GM18508 (cell line): Measurements from ENCODE around the gene ANKH.

Experiments
- ATAC-seq: cut with Tn5 transposase; IDR thresholded peaks from one replicate; pipeline ENCODE4 v1.9.1; 2021; ENCODE audit warnings: moderate number of reproducible peaks; ENCODE audit not compliant: insufficient read depth, unreplicated experiment

ANKH gene

DNA sequence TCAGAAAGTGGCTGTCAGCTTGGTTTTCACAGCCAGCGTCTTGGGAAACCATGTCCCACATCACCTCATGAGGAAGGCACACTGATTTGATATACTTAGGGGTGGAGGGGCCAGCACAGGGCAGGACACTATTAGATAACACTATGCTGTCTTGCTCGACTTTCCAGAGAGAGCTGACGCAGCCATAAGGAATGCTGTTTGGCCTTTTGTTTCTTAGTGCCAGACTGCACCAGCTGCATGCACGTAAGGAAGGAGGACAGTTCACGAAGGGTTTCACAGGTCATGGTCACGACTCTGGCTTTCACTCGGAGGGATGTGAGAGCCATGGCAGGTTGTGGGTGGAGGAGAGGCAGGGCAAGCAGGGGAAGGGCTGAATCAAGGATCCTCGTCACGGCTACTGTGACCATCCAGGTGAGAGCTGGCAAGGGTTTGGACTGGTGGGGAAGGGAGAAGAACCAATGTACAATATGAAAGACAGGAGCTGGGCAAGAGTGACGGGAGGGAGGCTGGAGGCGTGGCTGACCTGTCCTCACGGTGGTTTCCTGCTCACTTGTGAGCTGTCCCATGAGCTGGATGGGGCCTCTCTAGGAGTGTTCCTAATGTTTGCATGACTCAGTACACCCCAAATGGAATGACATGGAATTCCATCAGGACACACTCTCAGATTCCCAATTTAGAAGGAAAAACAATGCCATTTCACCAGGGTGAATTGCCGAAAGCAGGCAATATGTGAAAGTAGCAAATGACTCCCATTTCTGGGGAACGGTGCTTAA, 145.3 kb downstream of the ANKH start:
- ATAC-seq: no peak

DNA sequence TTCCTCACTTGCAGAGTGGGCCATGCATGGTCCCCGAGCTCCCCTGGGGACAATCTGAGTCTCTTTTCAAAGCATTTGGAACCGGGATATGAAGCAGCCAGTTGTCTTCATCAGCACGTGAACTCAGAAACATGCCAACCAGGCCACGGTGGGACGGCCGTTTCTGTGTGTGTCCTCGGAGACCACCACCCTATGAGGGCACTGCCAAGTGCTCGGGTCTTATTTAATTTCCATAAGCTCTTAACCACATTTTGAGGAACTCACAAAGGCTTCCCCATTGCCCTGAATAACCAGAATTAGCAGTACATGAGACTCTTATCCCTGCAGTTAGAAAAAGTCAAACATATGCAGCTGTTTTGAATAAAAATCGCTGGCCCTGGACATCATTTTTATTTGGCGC, 146.9 kb downstream of the ANKH start:
- no peak for ATAC-seq

DNA sequence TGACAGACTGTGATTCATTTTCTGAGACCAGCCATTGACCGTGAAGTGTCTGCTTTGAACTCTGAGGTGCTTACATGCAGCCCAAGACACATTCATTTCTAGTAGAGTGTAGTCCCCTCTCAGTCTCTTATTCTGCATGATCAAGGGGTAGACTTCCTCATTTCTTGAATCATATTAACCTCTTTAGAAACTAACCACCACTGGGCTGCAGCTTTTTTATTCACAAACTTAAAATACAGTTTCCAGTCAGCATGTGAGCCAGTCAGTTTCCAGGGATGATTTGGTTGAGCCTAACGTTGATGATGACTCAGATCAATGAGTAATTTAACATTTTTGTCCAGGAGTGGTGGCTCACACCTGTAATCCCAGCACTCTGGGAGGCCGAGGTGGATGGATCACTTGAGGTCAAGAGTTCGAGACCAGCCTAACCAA, 147.9 kb downstream of the ANKH start:
- ATAC-seq: no peak

DNA sequence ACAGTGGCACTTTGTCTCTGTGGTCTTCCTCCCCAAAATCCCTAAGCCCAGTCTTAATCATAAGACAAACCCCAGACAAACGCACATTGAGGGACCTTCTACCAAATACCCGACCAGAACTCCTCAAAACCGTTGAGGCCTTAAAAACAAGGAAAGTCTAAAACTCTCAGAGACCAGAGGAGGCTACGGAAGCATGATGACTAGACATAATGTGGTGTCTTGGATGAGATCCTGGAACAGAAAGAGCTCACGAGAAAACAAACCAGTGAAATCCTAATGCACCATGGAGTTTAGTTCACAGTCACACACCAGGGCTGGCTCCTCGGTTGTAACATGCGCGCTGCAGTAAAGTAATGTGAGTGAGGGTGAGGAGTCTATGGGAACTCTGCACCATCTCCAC, 148.7 kb downstream of the ANKH start:
- ATAC-seq: no peak

DNA sequence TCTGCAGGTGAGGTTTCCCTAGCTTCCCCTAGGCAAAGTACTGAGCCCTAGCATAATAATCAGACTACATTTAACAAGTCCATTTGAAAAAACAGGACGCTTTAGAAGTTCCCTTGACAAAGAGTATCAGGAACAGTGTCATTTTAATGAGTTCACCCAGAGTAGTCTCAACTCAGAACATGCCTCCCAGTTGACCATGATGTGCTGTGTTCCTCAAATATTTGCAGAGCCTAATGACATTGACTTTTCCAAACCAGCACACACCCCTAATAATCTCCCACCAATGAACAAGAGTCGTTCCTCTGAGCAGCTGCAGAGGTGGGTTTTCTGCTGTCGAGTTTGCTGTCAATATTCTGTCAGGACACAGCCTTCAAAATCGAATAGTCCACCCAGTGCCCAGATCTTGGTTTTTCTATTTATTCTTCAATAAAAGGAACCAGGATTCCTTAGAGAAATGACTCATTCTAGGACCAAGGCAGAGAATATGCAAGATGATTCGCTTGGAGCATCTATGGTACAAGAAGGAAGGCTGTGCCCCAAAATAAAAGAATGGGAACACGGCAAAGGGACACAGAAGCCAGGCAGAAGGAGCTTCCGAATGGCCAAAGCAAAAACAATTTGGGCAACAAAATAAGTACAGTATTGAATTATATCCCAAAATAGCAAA, 149.5 kb downstream of the ANKH start:
- ATAC-seq: no peak

DNA sequence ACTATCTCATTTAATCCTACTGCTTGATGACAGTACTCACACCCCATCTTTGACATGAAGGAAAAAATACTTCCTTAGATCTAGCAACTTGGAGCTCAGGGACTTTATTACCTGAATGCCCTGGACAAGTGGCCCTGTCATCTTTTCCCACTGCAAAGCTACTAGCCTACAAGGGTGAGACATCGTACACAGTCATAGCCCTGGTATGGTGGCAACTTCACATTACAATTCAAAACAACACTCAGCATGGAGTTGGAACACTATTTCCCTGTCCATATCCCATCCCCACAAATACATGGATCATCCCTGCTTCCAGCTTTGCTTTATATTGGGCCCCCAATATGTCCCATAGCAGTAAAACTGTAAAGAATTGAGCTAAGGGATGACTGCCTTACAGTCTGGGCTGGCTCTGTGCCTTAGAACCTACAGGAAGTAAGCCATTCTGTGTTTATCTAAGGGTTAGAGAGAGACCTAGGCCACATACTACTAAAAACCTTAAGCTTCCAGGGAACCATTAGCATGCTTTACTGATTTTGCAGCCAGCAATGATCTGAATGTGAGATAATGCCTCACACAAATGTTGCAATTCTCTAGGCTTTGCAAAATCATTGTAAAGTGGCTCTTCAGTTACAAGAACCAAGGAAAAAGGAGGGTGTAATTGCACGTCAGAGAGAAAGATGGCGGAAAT, 151.2 kb downstream of the ANKH start:
- no peak for ATAC-seq

DNA sequence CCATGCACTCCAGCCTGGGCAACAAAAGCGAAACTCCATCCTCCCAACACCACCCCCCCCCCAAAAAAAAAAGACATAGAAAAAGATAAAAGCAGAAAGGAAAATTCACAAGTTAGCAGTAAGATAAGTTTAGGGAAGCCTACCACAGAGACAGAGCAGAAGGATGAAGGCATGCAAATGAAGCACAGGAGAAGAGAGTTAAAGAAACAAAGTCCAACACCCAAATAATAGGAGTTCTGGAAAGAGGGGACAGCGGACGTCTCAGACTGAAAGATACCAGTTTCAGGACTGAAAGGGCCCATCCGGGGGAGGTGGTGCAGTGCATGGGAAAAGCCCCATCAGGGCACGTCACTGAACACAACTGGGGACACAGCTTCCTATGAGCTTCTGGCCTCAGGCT, 152.8 kb downstream of the ANKH start:
- no peak for ATAC-seq

DNA sequence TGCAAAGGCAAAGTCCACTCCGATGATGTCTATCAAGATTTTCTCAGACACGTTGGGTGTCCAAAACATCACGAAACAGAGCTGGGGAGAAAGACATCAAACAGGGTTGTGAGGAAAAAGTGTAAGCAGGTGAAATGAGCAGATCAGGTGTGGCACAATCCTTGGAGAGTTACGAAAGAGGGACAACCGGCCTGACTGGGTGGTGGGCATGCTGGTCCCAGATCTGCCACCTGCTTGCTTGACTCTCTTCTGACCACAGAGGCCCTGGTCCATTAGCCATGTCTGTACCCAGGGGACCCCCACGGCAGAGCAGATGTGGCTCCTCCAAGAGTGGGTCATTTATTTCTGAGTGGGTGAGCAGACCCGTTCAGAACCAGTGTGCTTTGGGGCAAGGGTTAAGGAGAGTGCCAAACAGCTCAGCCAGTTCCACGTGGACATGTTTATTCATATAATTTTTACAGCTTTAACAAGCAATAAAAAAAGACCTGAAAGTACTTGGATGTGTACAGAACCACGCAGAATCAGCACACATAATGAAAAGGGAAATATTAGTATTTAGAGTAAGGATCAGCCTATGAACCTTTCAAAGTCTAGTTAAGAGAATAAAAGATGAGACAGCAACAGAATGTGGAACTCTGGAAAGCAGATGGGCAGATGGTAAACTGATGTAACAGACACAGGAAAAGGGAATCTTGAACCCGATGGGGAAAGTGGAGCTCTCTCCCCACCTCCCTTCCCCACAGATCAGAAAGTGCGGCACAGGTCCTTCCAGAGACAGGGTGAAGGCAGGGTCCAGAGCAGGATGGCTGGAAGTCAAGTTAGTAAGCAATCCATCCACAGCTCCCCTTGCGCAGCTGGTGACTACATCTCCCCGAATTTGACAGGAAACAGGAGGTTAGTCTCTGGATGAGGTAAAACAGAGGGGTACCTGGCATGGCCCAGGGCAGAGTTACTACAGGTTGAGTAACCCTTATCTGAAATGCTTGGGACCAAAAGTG, 154.5 kb downstream of the ANKH start:
- ATAC-seq: no peak

DNA sequence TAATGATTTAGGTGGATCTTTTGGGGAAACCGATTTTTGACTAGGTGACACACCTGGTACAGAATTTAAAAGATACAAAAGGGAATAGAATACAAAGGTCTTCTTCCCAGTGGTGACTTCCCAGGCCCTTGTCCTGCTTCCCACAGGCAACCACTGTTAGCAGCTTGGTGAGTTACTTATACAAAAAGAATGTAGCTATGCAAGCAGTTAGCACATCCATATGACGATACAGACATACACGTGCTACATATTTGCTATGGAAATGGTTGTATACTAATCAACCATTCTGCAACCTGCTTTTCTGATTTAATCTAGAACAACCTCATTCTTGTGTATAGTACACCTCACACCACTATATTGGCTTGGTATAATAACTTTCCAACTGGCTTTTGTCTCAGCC, 156.1 kb downstream of the ANKH start:
- ATAC-seq: no peak

DNA sequence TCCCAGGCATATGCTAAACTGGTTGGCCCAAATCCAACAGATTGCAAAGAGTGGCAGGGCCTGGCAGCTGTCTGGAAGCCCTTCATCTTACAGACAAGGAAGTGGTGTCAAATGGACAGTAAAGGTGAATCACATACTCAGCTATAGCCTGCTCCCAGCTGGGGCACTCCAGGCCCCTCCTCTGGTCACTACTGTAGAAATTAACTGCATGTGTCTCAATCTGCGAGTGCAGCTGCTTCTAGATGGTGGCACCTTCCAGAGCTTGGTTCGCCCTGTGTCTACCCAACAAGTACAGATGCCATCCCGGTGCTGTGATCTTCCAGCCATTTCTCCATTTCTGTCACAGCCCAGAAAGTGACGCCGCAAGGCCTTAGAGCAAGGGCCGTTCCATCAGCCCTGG, 156.9 kb downstream of the ANKH start:
- no peak for ATAC-seq

DNA sequence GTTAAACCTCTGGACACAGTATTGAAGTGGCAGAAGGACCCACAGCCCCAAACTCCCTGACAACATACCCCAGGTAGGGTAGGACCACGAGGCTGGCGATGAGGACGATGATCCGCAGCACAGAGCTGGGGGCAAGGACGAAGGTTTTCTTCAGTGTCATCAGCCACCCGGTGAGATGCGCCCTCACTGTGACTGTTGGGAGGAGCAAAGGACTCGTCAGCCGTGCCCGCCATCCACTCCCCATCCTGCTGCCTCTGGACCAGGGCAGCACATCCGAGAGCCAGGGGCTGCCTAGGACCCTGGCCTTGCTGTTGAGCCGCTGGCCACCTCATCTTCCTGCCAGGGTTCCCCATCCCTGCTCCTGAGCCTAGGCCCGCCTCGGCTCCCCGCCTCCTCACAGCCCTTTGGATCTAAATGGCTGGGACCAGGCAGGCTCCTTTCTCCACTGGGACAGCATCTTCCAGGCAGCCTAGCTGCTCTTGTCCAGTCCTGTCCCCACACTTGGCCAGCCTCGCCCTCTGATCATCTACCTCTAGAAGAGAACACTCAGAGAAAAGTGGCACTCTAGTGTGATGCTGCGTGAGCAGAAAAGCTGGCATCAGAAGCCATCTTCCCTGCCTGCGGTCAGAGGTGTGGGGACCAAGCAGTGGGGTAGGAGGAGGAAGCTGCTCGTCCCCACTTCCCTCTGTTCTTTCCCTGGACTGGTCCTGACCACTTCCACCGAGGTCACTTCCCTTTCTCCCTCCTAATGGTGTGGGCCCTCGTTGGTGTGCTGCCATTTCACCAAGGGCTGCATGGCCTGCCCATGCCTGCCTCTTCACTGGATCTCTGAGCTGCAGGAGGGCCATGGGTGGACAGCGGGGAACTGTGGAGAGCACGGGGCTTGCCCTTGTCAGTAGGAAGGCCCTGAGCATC, 157.8 kb downstream of the ANKH start:
- ATAC-seq: no peak

DNA sequence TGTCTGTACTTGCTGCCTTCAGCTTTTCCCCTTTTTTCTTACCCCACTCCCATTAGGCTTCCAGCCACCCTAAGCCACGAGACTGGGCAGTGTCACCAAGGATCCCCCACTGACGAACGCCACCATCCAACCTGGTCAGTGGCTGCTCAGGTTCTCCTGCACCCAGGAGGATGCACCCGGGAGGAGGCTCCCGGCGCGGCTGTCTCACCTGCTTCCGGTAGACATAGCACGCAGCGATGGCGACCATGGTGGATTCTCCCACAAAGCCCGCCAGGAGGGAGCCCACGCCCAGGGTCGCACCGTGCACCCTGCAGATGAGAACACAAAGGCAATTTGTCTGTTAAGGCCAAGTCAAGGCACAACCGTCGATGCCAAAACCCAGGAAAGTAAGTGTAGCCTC, 158.9 kb downstream of the ANKH start:
- ATAC-seq: no peak

DNA sequence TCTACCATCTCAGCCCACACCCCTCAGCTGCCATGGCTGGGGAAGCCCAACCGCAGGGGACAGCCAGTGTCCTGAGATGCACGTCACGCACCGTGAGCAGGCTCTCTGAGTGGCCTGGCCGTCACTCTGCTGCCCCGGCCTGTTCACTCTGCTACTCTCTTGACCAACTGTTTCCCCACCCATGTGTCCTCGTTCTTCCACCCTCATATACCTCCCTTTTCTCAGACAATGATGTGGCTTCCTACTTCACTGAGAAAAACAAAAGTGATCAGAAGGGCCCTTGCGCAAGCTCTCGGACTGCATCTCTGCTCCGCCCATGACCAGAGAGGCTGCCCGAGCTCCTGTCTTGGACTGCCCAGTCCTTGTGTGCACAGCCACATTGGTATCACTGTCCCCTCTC, 159.4 kb downstream of the ANKH start:
- no peak for ATAC-seq

DNA sequence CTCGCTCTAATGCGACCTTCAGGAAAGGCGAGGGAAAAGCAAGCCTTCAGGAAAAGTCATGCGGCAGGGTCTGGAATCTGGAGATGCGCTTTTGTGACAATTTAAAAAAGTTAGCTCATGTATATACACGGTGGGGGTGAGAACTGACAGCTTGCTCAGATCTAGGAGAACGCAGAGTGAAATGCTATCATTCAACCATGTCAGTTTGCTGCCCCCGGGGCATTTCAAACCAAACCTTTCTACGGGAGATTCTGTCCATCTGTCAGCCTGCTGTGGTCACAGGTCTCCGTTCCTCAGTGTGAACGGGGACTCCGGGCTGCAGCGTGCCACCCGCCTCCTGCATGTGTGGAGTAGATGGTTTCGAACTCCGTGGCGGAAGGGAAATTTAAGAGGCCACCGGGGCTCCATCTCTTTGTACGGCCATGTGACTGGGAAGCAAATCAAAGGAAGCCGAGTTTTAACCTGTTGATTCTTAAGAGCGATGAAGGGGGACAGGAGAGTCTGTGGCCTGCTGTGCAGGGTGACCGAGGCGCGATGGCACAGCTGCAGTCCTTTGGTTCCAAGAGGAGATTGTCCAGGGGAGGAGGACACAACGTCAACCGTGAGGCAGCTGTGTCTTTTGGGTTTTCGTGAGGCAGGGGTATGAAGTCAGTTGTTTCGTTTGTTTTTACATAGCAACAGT, 161.1 kb downstream of the ANKH start:
- ATAC-seq: no peak

DNA sequence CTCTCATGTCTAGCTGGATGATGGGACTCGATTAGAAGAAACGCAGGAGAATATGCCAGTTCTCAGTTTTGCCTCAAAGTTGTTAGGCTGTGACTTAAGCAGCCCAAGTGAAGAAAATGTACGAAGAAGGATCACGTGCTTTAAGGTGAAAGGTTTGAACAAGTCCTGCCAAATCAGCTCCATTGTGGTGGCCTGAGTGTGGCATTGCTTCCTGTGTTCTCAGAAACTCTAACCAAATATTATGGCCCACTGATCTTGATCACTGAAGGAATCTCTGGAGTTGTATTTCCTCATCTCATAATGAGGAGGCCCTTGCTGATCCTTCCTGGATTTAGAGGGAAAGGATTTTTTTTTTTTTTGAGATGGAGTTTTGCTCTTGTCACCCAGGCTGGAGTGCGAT, 163.0 kb downstream of the ANKH start:
- ATAC-seq: no peak

DNA sequence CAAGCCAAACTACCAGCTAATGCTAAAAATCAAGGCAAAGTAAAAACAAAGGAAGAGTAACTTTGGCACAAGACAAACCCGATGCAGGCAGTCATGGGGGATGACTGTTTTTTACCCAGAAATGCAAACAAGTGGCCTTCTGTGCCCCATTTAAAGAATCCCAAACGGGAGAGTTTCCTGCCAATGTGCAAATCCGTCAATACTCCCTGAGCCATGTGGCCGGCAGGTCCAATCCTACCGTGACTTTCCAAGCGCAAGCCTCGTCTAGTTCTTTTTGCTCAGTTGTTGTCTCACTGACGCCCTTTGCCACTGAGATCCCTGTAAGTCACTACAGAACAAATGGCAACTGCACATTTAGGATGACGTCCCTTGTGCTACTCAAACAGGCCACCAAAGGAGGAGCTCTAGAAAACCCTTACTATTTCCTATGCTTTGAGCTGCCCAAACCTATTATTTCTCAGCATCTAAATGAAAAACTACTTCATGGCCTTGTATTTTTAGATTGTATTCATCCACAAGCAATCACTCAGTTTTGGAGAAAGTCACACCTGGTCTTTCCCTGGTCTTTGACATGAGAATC, 163.7 kb downstream of the ANKH start:
- no peak for ATAC-seq

DNA sequence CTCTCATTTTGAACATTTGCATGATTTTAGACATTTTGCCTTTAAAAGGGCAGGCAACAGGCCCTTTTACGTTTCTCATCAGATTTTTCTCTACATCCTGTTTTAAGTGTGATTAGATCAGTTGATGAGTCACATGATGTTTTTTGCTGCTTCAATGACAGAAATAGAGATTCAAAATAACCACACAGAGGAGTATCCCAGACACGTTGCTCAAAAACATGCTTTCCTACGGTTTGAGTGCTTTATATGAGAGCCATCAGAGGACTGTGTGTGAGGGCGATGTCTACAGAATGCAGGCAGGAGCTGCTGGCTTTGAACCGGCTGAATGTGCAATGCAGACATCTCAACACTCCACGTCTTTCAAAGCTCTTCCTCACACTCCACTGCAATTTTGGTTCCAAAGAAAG, 165.0 kb downstream of the ANKH start:
- no peak for ATAC-seq

DNA sequence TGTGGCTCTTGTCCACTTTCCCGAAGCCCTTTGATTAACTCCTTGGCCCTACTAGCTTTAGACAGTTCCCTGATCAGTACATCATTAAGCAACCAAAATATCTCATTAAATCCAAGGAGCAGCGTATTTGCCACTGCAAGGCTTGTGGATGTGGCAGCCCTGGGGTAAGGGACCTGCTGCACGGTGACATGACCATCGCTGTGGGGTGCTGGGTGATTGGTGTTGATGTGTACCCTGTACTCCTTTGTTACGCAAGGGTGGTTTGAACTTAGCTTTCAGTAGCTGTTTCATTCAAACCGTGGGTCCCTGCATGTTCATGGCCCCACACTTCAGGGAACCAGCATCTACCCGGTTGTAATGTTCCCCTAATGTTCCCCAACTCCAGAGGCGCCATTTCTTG, 166.0 kb downstream of the ANKH start:
- ATAC-seq: no peak
